ENCODE data around the gene EIF3B. TPM values are rescaled to one million over a fixed set of nuclear protein-coding genes. Genes with fewer than 3 reads are reported as not detected.
A peak's percentile ranks its signal among the peaks of the same experiment; 100 is the strongest.
"Not testable (repeated sequence)": the region's sequence is repeated elsewhere in the genome, so short reads cannot be mapped to it uniquely, and the experiment has no call there.

Gene EIF3B
- total RNA-seq (100 to 1,000 TPM in 1 of 2 donors, 10 to 100 TPM in 1; 91.4 to 131 TPM), polyA plus RNA-seq (ENCODE audit: insufficient read length in 6 of 6) (100 to 1,000 TPM; 142 to 168 (median 159) TPM)
- long read RNA-seq, donor 1, transcript EIF3B-202 (19 exons, 2,966 nt) = minor isoform, 6 of 16 reads
- long read RNA-seq, donor 1, transcript EIF3B-201 (19 exons, 3,055 nt) = major isoform, 7 of 16 reads
- long read RNA-seq, donor 1, partial matches to known transcripts = 0 of 16 reads
- long read RNA-seq, donor 1, other reads (novel, unspliced or antisense) = 0 of 16 reads
- long read RNA-seq, donor 2, transcript EIF3B-202 (19 exons, 2,966 nt) = major isoform, 6 of 13 reads
- long read RNA-seq, donor 2, partial matches to known transcripts = 0 of 13 reads
- long read RNA-seq, donor 2, other reads (novel, unspliced or antisense) = 0 of 13 reads
- long read RNA-seq, donor 3, transcript EIF3B-202 (19 exons, 2,966 nt) = major isoform, 6 of 11 reads
- long read RNA-seq, donor 3, transcript EIF3B-201 (19 exons, 3,055 nt) = minor isoform, 5 of 11 reads
- long read RNA-seq, donor 3, partial matches to known transcripts = 0 of 11 reads
- long read RNA-seq, donor 3, other reads (novel, unspliced or antisense) = 0 of 11 reads
- long read RNA-seq, donor 4, partial matches to known transcripts = 6 of 7 reads
- long read RNA-seq, donor 4, other reads (novel, unspliced or antisense) = 1 of 7 reads
- long read RNA-seq, donor 5, transcript EIF3B-201 (19 exons, 3,055 nt) = major isoform, 6 of 27 reads
- long read RNA-seq, donor 5, transcript EIF3B-202 (19 exons, 2,966 nt) = major isoform, 6 of 27 reads
- long read RNA-seq, donor 5, partial matches to known transcripts = 14 of 27 reads
- long read RNA-seq, donor 5, other reads (novel, unspliced or antisense) = 0 of 27 reads
- long read RNA-seq, donor 6, transcript EIF3B-202 (19 exons, 2,966 nt) = minor isoform, 5 of 22 reads
- long read RNA-seq, donor 6, transcript EIF3B-201 (19 exons, 3,055 nt) = major isoform, 10 of 22 reads
- long read RNA-seq, donor 6, partial matches to known transcripts = 6 of 22 reads
- long read RNA-seq, donor 6, other reads (novel, unspliced or antisense) = 0 of 22 reads
- long read RNA-seq, donor 7, transcript EIF3B-201 (19 exons, 3,055 nt) = minor isoform, 5 of 12 reads
- long read RNA-seq, donor 7, transcript EIF3B-202 (19 exons, 2,966 nt) = major isoform, 6 of 12 reads
- long read RNA-seq, donor 7, partial matches to known transcripts = 0 of 12 reads
- long read RNA-seq, donor 7, other reads (novel, unspliced or antisense) = 0 of 12 reads
- long read RNA-seq, donor 8, transcript EIF3B-202 (19 exons, 2,966 nt) = major isoform, 6 of 17 reads
- long read RNA-seq, donor 8, transcript EIF3B-201 (19 exons, 3,055 nt) = major isoform, 6 of 17 reads
- long read RNA-seq, donor 8, partial matches to known transcripts = 0 of 17 reads
- long read RNA-seq, donor 8, other reads (novel, unspliced or antisense) = 0 of 17 reads
- long read RNA-seq, donor 9 = 0 reads
- long read RNA-seq, donor 10, partial matches to known transcripts = 3 of 7 reads
- long read RNA-seq, donor 10, other reads (novel, unspliced or antisense) = 4 of 7 reads
- long read RNA-seq, donor 11, transcript EIF3B-202 (19 exons, 2,966 nt) = major isoform, 5 of 9 reads
- long read RNA-seq, donor 11, partial matches to known transcripts = 0 of 9 reads
- long read RNA-seq, donor 11, other reads (novel, unspliced or antisense) = 0 of 9 reads
- long read RNA-seq, donor 12, transcript EIF3B-202 (19 exons, 2,966 nt) = major isoform, 10 of 25 reads
- long read RNA-seq, donor 12, transcript EIF3B-201 (19 exons, 3,055 nt) = minor isoform, 7 of 25 reads
- long read RNA-seq, donor 12, partial matches to known transcripts = 6 of 25 reads
- long read RNA-seq, donor 12, other reads (novel, unspliced or antisense) = 0 of 25 reads

- DNase-seq = peak; percentile 90 to 99 (median 95)
- intact Hi-C loops (cut with DNase I) = no loop called here
- Histone ChIP-seq H3K4me3 (peak within 1 kb of the TSS; percentile 96 to 98), H3K27ac (peak within 1 kb of the TSS; percentile 99 to 100), H3K9me3 (no peaks in the 10 kb centered on the region), H3K27me3 (no peaks in the 10 kb centered on the region), H3K36me3 (peaks cover 0 to 24% of the 10 kb centered on the region in 2 donors), H3K4me1 (peaks cover 33 to 50% of the 10 kb centered on the region in 2 donors)
- peak; percentile 93 for ATAC-seq
- no peak for TF ChIP-seq CTCF (IDR thresholded peaks at IDR 0.05)
Measured at GRCh38 chr7:2354186-2354938, at the start of gene EIF3B. EIF3B (plus strand) TSS chr7:2354827; CDS start chr7:2354922, 95 bp downstream.

- H3K4me3 ChIP-seq; H3K27me3 ChIP-seq; H3K9me3 ChIP-seq; ATAC-seq; intact Hi-C loops (cut with DNase I): not testable (repeated sequence)
- Histone ChIP-seq H3K27ac (peak overlapping the region in 1 of 2 donors; percentile 25), H3K36me3 (peaks cover 0 to 10% of the 10 kb centered on the region in 2 donors), H3K4me1 (peaks cover 0 to 18% of the 10 kb centered on the region in 2 donors)
- DNase-seq = peak in 1 of 4 donors; percentile 3
Measured at GRCh38 chr7:2305258-2305657, 49.4 kb upstream of the EIF3B start.

GRCh38 chr7:2306688-2307087, 47.9 kb upstream of the EIF3B start:
- H3K27ac ChIP-seq = no peak overlapping the region
- peaks cover 0 to 10% of the 10 kb centered on the region in 2 donors for H3K36me3 ChIP-seq
- intact Hi-C loops (cut with DNase I) = no loop called here
- H3K4me3 ChIP-seq = no peak overlapping the region
- no peaks in the 10 kb centered on the region for H3K9me3 ChIP-seq
- peaks cover 0 to 11% of the 10 kb centered on the region in 2 donors for H3K4me1 ChIP-seq
- no peak for ATAC-seq
- H3K27me3 ChIP-seq = no peaks in the 10 kb centered on the region
- TF ChIP-seq CTCF (IDR thresholded peaks at IDR 0.05) = no peak
- DNase-seq = no peak

- Histone ChIP-seq H3K27me3 (no peaks in the 10 kb centered on the region), H3K4me1 (peaks cover 0 to 11% of the 10 kb centered on the region in 2 donors), H3K36me3 (peaks cover 0 to 10% of the 10 kb centered on the region in 2 donors), H3K27ac (no peak overlapping the region), H3K9me3 (no peaks in the 10 kb centered on the region), H3K4me3 (no peak overlapping the region)
- intact Hi-C loops (cut with DNase I) = no loop called here
- peak in 1 of 4 donors; percentile 25 for DNase-seq
- TF ChIP-seq CTCF (IDR thresholded peaks at IDR 0.05) = no peak
- ATAC-seq = no peak
Measured at GRCh38 chr7:2307690-2308107, 46.9 kb upstream of the EIF3B start.

All from left lung (tissue), 14 donors.